ENCODE results near the gene CHPF2.

CHPF2 gene

GRCh38 chr7:151232091-151232916, at the start of gene CHPF2:
Gene CHPF2, plus strand, starts transcription at chr7:151232483. Its CDS starts 1,529 bp downstream, at chr7:151234012.
- DNase-seq (ENCODE audit: low read depth), result peak; percentile 79

GRCh38 chr7:151185762-151186639, 46.3 kb upstream of the CHPF2 start:
- no peak for DNase-seq (ENCODE audit: low read depth)

GRCh38 chr7:151186640-151187408, 45.5 kb upstream of the CHPF2 start, which contains the start of gene ASB10:
Gene ASB10, minus strand, starts transcription at chr7:151187250. Its CDS starts 120 bp downstream, at chr7:151187130.
- no peak for DNase-seq (ENCODE audit: low read depth)

GRCh38 chr7:151187409-151188251, 44.7 kb upstream of the CHPF2 start:
- DNase-seq (ENCODE audit: low read depth), result no peak

GRCh38 chr7:151188252-151188542, 44.1 kb upstream of the CHPF2 start:
- no peak for DNase-seq (ENCODE audit: low read depth)

- DNase-seq (ENCODE audit: low read depth), result no peak
These were observed 43.2 kb upstream of the CHPF2 start for GRCh38 chr7:151189038-151189437.

GRCh38 chr7:151191544-151191943, 40.7 kb upstream of the CHPF2 start:
- DNase-seq (ENCODE audit: low read depth), result no peak

- DNase-seq (ENCODE audit: low read depth), result no peak
These were observed 40.2 kb upstream of the CHPF2 start for GRCh38 chr7:151192002-151192539.

- DNase-seq (ENCODE audit: low read depth), result no peak
These were observed 38.9 kb upstream of the CHPF2 start for GRCh38 chr7:151193203-151193978.

- DNase-seq (ENCODE audit: low read depth), result no peak
These were observed 38.1 kb upstream of the CHPF2 start for GRCh38 chr7:151194188-151194587.

GRCh38 chr7:151195616-151196450, 36.5 kb upstream of the CHPF2 start:
- DNase-seq (ENCODE audit: low read depth), result no peak

- no peak for DNase-seq (ENCODE audit: low read depth)
These were observed 34.4 kb upstream of the CHPF2 start for GRCh38 chr7:151197932-151198331.

- DNase-seq (ENCODE audit: low read depth), result no peak
These were observed 33.1 kb upstream of the CHPF2 start for GRCh38 chr7:151198945-151199848.

- DNase-seq (ENCODE audit: low read depth), result no peak
These were observed 30.9 kb upstream of the CHPF2 start for GRCh38 chr7:151201344-151201743.

- no peak for DNase-seq (ENCODE audit: low read depth)
These were observed 30.5 kb upstream of the CHPF2 start for GRCh38 chr7:151201751-151202150.

- no peak for DNase-seq (ENCODE audit: low read depth)
These were observed 29.4 kb upstream of the CHPF2 start for GRCh38 chr7:151202836-151203235.

GRCh38 chr7:151204383-151205032, 27.8 kb upstream of the CHPF2 start:
- no peak for DNase-seq (ENCODE audit: low read depth)

GRCh38 chr7:151205730-151206129, 26.6 kb upstream of the CHPF2 start:
- DNase-seq (ENCODE audit: low read depth), result no peak
